Activated CD4-positive, alpha-beta memory T cell treated with anti-CD3 and anti-CD28 coated beads for 36 hours (primary cell): Measurements from ENCODE around the gene AOX1. TPM values are rescaled to one million over a fixed set of nuclear protein-coding genes. Genes with fewer than 3 reads are reported as not detected.

Experiments used
- CTCF ChIA-PET: fragments of 350-600 bp; sonication (Branson Sonifier 250); formaldehyde crosslinking; loops from one replicate; lab custom pipeline; 2021; ENCODE audit warnings: antibody characterized with exemption, inconsistent platforms; lab: Charles Lee
- POLR2A ChIA-PET: fragments of 350-600 bp; sonication (Branson Sonifier 250); formaldehyde crosslinking; loops from one replicate; lab custom pipeline; 2021; ENCODE audit warnings: antibody characterized with exemption; lab: Charles Lee
- DNase-seq: peaks from one replicate; pipeline ENCODE4 v3.0.0-alpha.2; 2020
- H3K27ac Mint-ChIP-seq: one replicate; pipeline ENCODE4 v1.8.0; 2021; ENCODE audit warnings: mixed read lengths
- H3K27me3 Mint-ChIP-seq: one replicate; pipeline ENCODE4 v1.8.0; 2021; ENCODE audit warnings: mixed read lengths
- H3K36me3 Mint-ChIP-seq: one replicate; pipeline ENCODE4 v1.8.0; 2021; ENCODE audit warnings: mixed read lengths
- H3K4me1 Mint-ChIP-seq: one replicate; pipeline ENCODE4 v1.8.0; 2021; ENCODE audit warnings: low read depth, mixed read lengths
- H3K4me3 Mint-ChIP-seq: one replicate; pipeline ENCODE4 v1.8.0; 2021; ENCODE audit warnings: mild to moderate bottlenecking, mixed read lengths
- H3K9me3 Mint-ChIP-seq: one replicate; pipeline ENCODE4 v1.8.0; 2021; ENCODE audit warnings: mixed read lengths
- intact Hi-C: fragments of 100-400 bp; cut with micrococcal nuclease; formaldehyde crosslinking; loops from one replicate; pipeline ENCODE4 v1.15.1; 2023
- total RNA-seq, 2 experiments: library from RNA; stranded (reverse); gene quantifications; one replicate each; pipeline ENCODE4 v1.2.3, GENCODE V29; 2021

AOX1 gene
- total RNA-seq, 2 experiments from 2014 or later = 0.38 to 1.1 TPM

GRCh38 chr2:200588076-200588678, 2.4 kb downstream of the AOX1 start:
- Mint-ChIP-seq H3K4me3 (no peak overlapping the region), H3K27ac (no peak overlapping the region), H3K27me3 (peaks cover 7% of the 10 kb centered on the region), H3K36me3 (no peaks in the 10 kb centered on the region), H3K9me3 (no peaks in the 10 kb centered on the region), H3K4me1 (peaks cover 5% of the 10 kb centered on the region)
- no peak for DNase-seq
- POLR2A ChIA-PET = no interaction called here
- intact Hi-C loops = no loop called here
- CTCF ChIA-PET = interaction anchor here (2.3 kb wide), 1 partner anchor 115 kb away, joined by 7 read pairs; no protein-coding TSS in a partner anchor

GRCh38 chr2:200590090-200590489, 4.3 kb downstream of the AOX1 start:
- Mint-ChIP-seq H3K27ac (no peak overlapping the region), H3K36me3 (no peaks in the 10 kb centered on the region), H3K4me3 (no peak overlapping the region), H3K9me3 (no peaks in the 10 kb centered on the region), H3K27me3 (peaks cover 5% of the 10 kb centered on the region), H3K4me1 (peaks cover 5% of the 10 kb centered on the region)
- no peak for DNase-seq
- intact Hi-C loops = no loop called here
- ChIA-PET POLR2A (no interaction called here), CTCF (no interaction called here)

GRCh38 chr2:200591308-200591707, 5.5 kb downstream of the AOX1 start:
- Mint-ChIP-seq H3K4me1 (peaks cover under 1% of the 10 kb centered on the region), H3K4me3 (no peak overlapping the region), H3K27me3 (peaks cover 7% of the 10 kb centered on the region), H3K27ac (no peak overlapping the region), H3K36me3 (no peaks in the 10 kb centered on the region), H3K9me3 (no peaks in the 10 kb centered on the region)
- DNase-seq = no peak
- intact Hi-C loops = no loop called here
- ChIA-PET POLR2A (no interaction called here), CTCF (no interaction called here)

- H3K4me3 Mint-ChIP-seq = no peak overlapping the region
Measured at GRCh38 chr2:200592406-200593075, 6.7 kb downstream of the AOX1 start.

GRCh38 chr2:200593905-200594304, 8.1 kb downstream of the AOX1 start:
- ChIA-PET CTCF (no interaction called here), POLR2A (no interaction called here)
- no peak for DNase-seq
- Mint-ChIP-seq H3K4me1 (no peaks in the 10 kb centered on the region), H3K27me3 (peaks cover 7% of the 10 kb centered on the region), H3K9me3 (no peaks in the 10 kb centered on the region), H3K36me3 (no peaks in the 10 kb centered on the region), H3K4me3 (no peak overlapping the region), H3K27ac (no peak overlapping the region)
- intact Hi-C loops = no loop called here

More at GRCh38 chr2:200592406-200593075, 6.7 kb downstream of the AOX1 start:
- H3K4me1 Mint-ChIP-seq = no peaks in the 10 kb centered on the region
- H3K36me3 Mint-ChIP-seq = no peaks in the 10 kb centered on the region
- CTCF ChIA-PET = no interaction called here
- H3K27me3 Mint-ChIP-seq = peaks cover 6% of the 10 kb centered on the region
- intact Hi-C loops = no loop called here
- DNase-seq = no peak
- H3K9me3 Mint-ChIP-seq = no peaks in the 10 kb centered on the region
- POLR2A ChIA-PET = no interaction called here
- H3K27ac Mint-ChIP-seq = no peak overlapping the region

GRCh38 chr2:200595913-200596312, 10.1 kb downstream of the AOX1 start:
- Mint-ChIP-seq H3K27me3 (peaks cover 10% of the 10 kb centered on the region), H3K9me3 (no peaks in the 10 kb centered on the region), H3K4me3 (no peak overlapping the region), H3K36me3 (no peaks in the 10 kb centered on the region), H3K27ac (no peak overlapping the region), H3K4me1 (no peaks in the 10 kb centered on the region)
- no peak for DNase-seq
- intact Hi-C loops = no loop called here
- CTCF ChIA-PET = no interaction called here
- POLR2A ChIA-PET = no interaction called here

GRCh38 chr2:200596774-200597570, 11.2 kb downstream of the AOX1 start:
- DNase-seq = no peak
- Mint-ChIP-seq H3K36me3 (no peaks in the 10 kb centered on the region), H3K4me3 (no peak overlapping the region), H3K4me1 (no peaks in the 10 kb centered on the region), H3K9me3 (no peaks in the 10 kb centered on the region), H3K27me3 (peaks cover 10% of the 10 kb centered on the region), H3K27ac (no peak overlapping the region)
- ChIA-PET POLR2A (no interaction called here), CTCF (no interaction called here)
- intact Hi-C loops = no loop called here

- Mint-ChIP-seq H3K4me3 (no peak overlapping the region), H3K27ac (no peak overlapping the region), H3K4me1 (no peaks in the 10 kb centered on the region), H3K27me3 (peaks cover 8% of the 10 kb centered on the region), H3K9me3 (no peaks in the 10 kb centered on the region), H3K36me3 (no peaks in the 10 kb centered on the region)
- POLR2A ChIA-PET = no interaction called here
- no peak for DNase-seq
- CTCF ChIA-PET = no interaction called here
- intact Hi-C loops = no loop called here
Measured at GRCh38 chr2:200599206-200599605, 13.4 kb downstream of the AOX1 start.

GRCh38 chr2:200600549-200601225, 14.9 kb downstream of the AOX1 start:
- intact Hi-C loops = no loop called here
- Mint-ChIP-seq H3K36me3 (no peaks in the 10 kb centered on the region), H3K27ac (no peak overlapping the region), H3K4me1 (no peaks in the 10 kb centered on the region), H3K4me3 (no peak overlapping the region), H3K27me3 (peaks cover 8% of the 10 kb centered on the region), H3K9me3 (no peaks in the 10 kb centered on the region)
- DNase-seq = no peak
- ChIA-PET CTCF (no interaction called here), POLR2A (no interaction called here)

GRCh38 chr2:200602584-200602983, 16.8 kb downstream of the AOX1 start:
- H3K27ac Mint-ChIP-seq = no peak overlapping the region
- H3K27me3 Mint-ChIP-seq = peaks cover 6% of the 10 kb centered on the region
- no peaks in the 10 kb centered on the region for H3K36me3 Mint-ChIP-seq
- intact Hi-C loops = no loop called here
- H3K4me3 Mint-ChIP-seq = no peak overlapping the region
- ChIA-PET CTCF (no interaction called here), POLR2A (interaction anchor here (0.5 to 1.0 kb wide), 2 partner anchors 19 to 658 kb away, joined by 3 read pairs; partner anchors contain the start of gene CASP8)
- no peaks in the 10 kb centered on the region for H3K4me1 Mint-ChIP-seq
- no peak for DNase-seq
- no peaks in the 10 kb centered on the region for H3K9me3 Mint-ChIP-seq

- no peak for DNase-seq
- intact Hi-C loops = no loop called here
- Mint-ChIP-seq H3K27me3 (peaks cover 5% of the 10 kb centered on the region), H3K9me3 (no peaks in the 10 kb centered on the region), H3K4me3 (no peak overlapping the region), H3K4me1 (no peaks in the 10 kb centered on the region), H3K27ac (no peak overlapping the region), H3K36me3 (no peaks in the 10 kb centered on the region)
- ChIA-PET POLR2A (no interaction called here), CTCF (no interaction called here)
Measured at GRCh38 chr2:200603972-200604371, 18.2 kb downstream of the AOX1 start.
